HG03097 (cell line): ENCODE data around the gene C1orf185.
"Not testable (repeated sequence)": the region's sequence is repeated elsewhere in the genome, so short reads cannot be mapped to it uniquely, and the experiment has no call there.

Source experiments
- ATAC-seq: cut with Tn5 transposase; IDR thresholded peaks from one replicate; pipeline ENCODE4 v1.9.1; 2021; ENCODE audit not compliant: unreplicated experiment, low FRiP score

Gene C1orf185

DNA sequence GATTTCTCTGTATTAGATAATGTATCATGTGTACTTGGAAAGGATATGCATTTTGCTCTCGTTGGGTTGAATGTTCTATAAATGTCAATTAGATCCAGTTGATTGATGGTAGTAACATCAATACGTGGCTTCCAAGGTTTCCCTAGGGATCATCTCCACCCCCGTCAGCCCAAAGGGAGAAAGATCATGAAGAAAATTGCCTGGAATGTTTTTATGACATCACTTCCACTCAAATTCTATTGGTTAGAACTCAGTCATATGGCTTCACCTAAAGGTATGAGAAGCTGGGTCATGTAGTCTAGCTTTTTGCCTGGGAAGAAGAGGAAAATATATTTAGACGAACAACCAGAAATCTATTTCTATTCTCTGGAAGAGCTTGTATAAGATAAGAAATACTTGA is at the start of gene C1orf185:
TSS of gene C1orf185 (plus strand) at position 253 of the 400 bp plus-strand sequence. CDS start at position 259, 6 bp downstream.
- no peak for ATAC-seq

DNA sequence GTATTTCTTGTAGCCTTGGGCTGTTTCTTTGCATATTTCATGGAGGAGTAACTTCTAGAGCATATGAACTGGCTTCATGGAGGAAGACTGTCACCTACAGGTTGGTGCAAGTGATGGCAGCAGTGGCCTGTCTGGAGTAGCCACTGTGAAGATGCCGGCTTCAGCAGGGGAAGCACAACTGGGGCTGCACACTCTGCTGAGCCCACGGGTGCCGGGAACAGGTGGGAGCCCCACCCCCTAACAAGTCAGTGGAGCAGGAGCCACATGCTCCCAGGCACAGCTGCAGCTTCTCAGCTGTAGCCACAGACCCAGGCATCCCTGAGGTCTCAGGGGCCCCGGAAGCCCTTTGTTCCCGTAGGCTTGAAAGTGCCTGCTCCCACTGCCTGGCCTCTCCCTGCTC is 43.2 kb upstream of the C1orf185 start:
- no peak for ATAC-seq

DNA sequence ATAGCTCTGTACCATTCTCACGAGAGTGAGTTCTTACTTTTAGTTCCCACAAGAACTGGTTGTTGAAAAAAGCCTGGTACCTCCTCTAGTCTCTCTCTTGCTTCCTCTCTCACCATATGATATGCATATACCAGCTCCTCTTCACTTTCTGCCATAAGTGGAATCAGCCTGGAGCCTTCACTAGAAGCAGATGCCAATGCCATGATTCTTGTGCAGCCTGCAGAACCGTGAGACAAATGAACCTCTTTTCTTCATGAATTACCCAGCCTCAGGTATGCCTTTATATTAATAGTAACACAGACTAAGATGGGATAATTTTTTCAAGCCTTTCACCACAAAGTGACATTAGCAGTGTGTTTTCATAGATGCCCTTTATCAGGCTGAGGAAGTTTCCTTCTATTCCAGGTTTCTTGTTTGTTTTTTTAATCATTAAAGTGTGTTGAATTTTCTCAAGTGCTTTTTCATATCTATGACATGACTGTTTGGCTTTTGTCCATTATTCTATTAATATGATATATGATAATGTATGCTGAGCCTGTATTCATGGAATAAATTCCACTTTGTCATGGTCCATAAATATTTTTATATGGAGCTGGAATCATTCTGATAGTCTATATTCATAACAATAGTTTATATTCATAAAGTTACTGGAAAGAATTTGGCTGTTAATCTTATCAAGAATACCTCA is 40.7 kb upstream of the C1orf185 start:
- no peak for ATAC-seq

DNA sequence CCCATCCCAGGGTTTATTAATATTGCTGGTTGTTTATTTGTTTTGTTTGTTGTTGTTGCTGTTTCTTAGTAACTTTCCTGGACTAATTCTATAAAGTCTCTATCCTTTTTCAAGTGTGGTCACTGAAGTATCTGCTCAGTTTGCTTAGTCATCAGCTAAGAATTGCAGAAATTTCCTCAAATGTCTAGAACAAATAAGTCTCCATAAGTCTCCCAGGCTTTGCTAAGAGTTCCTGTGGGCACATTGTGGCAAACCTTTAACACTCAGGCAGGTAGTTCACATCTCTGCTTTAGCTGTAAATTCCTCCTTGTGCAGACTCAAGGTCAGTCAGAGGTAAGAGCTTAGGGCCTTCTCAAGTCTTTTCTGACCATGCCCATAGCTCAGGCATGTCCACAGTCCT is 38.9 kb upstream of the C1orf185 start:
- no peak for ATAC-seq

DNA sequence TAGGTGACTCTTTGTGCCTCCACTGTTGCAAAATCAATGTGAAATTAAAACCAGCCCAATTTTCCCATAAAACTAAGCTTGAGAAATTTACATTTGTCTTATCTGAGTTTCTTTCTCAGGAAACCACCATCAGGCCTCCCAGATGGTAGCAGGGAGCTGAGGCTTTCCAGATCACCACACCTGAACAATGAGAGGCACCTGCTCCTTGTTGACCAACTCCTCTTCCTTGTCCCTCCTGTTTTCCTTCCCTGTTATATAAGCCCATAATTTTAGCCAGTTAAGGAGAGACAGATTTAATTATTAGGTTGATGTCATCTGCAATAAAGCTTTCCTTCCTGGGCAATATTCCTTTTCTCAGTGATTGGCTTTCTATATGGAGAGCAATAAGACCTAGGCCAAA is 32.0 kb upstream of the C1orf185 start:
- ATAC-seq = no peak

DNA sequence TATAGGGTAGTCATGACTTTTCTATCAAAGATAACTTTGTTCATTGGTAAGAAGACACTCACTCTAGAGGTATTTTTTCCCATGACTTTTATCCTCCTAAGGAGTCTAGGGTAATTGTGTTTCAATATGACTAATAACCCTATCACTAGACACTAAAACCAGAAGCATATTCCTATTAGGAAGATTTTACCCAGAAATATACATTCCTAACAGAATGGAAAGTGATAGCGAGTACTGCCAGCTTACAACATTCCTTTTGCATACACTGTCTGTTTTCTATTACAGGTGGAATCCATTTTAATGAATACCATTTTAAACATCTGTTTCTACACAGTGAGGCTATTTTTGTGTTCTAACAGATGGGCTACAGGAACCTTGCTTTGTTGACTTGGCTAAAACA is 31.4 kb upstream of the C1orf185 start:
- ATAC-seq = no peak

DNA sequence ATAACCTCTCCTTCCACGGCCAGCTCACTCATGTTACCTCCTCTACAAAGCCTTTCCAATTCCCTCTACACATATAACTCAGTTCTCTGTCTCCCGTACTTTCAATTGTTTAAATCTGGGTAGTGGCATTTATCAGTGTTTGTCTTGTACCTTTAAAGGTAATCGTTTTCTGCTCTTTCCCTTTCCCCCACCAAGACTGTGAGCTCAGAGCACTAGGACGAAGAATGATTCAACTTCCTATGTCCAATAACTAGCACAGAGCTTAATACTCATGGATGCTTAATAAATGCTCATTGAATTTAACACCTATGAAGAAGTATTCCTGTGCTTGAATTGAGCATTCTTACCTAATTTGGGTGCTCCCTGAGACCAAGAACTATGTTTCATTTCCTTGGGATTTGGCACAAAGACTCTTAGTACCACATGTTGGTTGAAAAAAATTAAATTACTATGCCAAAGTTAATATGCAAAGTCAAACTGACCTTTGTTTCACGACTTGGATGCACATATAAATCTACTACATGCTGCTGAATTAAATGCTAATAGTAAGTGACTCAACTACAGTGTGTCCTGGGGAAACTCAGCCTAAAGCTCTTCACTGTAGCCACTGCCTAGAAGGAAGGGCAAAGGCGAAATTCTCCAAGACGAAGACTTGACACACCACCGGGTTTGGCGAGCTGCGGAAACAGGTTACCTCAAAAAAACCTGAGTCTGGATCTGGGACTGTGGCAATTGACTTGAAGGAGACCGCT is 30.6 kb upstream of the C1orf185 start:
- ATAC-seq = no peak

DNA sequence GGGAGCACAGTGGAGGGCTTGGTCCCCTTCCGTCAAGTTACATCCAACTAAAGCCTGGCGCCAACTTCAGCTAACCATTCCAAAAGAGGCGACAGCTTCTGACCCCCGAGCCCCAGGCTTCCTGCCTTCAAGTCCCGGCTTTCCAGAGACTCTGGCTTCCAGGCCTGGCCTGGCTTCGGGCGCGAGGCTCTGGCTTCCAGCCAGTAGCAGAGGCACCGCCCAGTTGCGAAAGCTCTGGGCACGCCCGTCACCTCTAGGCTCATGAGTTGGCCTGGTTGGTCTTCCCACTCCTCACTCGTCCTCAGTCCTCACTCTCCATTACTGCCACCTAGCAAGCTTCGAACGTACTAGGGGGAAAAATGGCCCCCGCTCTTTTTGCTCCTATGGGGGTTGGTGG is 30.0 kb upstream of the C1orf185 start:
- no peak for ATAC-seq

DNA sequence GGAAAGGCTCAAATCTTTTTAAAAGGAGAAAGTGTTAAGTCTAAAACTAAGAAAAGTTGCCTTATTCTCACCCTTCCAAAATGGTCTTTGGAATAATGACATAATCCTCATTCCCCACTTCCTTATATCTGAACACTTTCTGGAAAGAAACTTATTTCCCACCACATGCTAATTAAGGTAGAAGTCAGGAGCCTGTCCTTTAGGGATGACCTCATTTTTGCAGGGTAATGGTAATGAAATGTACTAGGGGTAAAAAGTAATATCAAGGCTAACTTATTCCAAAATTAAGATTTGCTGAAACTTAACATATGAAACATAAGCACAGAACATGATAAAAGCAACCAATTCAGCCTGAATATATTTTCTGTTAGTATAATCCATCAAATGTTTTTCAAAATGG is 29.4 kb upstream of the C1orf185 start:
- no peak for ATAC-seq

DNA sequence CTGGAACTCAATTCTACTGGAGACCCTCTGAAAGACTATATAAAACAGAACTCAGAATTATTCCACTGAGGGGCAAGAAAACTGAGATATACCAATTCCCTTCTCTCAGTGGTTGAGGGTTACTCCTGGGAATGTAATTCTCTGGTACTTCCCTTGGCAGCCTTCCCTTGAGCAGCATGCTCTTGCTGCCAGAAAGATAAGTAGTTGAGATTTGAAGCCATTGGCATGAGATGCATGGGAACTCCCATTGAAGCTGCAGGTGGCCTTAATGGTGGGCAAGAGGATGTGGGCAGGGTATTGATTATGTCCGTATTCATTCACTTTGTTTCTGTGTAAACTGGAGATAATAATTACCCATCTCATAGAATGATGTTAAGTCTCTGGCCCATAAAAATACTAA is 28.6 kb upstream of the C1orf185 start:
- no peak for ATAC-seq

DNA sequence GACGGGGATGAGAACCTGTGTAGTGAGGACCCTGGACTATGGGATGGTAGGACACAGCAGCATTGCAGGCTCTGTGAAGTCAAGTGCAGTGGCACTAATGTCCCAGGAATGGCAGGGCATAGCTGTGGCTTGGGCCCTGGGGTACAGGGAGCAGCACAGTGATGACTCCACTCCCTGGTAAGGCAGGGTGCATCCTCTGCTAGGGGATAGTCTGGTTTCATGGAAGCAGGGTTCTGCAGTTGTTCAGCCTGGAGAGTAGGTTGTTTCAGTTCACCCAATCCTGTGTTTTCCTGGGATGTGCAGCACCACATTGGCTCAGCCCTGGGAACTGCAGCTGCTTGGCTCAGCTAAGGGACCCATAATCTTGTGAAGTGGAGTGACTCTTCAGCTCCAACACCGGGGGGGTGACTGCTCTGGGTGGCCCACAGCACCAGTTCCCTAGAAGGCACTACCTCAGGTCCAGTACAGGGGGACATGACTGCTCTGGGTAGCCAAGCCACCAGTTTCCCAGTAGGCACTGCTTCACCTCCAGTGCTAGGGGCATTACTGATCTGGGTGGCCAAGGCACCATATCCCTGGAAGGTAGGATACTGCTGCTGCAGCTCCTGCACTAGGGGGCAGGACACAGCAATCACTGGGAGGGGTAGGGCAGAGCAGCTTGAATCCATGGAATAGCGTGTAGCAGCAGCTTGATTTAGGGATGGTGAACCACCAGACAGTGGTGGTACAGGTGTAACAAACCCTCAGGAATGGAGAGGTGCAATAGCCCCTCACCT is 15.3 kb upstream of the C1orf185 start:
- ATAC-seq = no peak

DNA sequence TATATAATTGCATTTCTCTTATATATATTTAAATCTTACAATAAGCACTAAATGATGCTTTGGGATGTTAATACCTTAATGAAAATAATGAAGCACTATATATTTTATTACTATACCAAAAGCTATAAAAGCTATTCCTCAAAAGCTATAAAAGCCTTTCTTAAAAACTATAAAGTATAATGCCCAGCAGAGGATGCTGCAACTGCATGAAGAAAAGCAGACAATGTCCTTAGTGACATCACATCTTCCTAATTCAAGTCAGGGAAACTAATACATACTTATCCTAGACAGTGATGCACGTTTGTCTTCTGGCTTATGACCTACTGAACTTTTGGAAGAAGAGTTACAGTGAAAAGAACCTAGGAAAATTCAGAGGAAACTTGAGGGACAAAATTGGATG is 13.6 kb upstream of the C1orf185 start:
- no peak for ATAC-seq

DNA sequence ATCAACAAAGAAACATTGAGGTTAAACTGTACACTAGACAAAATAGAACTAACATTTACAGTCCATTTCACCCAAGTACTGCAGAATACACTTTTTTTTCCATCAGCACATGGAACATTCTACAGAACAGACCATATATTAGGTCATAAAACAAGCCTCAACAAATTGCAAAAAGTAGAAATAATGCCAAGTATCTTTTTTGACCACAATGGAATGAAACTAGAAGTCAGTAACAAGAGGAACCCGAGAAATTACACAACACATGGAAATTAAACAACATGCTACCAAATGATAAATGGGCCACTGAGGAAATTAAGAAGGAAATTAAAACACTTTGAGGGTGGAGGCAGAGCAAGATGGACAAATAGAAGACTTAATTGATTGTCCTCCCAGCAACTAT is 8.4 kb upstream of the C1orf185 start:
- no peak for ATAC-seq

DNA sequence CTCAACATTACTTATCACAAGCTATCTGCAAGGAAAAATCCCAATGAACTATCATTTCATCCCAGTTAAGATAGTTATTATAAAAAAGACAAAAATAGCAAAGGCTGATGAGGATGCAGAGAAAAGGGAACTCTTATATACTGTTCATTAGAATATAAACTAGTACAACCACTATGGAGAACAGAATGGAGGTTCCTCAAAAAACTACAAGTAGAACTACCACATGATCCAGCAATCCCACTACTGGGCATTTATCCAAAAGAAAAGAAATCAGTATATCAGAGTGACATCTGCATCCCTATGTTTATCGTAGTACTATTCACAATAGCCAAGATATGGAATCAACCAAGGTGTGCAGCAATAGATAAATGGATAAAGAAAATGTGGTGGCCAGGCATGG is 4.9 kb upstream of the C1orf185 start:
- no peak for ATAC-seq

DNA sequence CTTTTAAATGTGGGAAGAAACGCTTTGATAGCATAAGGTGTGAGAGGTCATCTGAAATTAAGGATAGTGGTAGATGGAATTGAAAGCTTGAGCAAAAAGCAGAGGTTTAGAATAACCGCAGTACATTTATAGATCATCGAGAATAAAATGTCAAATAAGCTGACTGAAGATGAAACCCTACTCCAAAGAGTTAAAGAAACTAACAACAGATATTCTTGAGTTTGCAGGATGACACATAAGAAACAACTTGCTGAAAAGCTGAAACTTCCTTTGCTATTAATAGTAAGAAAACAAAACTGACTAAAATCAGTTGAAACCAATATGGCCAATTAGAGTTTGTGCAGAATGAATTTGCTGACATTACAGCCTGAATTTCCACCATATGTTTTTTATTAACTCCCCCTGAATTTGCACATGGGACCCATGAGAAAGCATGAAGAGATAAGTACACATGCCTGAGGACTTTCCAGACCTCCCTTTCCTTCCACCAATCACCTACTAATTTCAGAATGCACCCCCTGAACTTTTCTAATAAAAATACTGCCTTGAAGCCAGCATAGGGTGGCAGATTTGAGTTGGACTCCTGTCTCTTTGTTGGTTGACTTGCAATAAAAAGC is 1.7 kb upstream of the C1orf185 start:
- no peak for ATAC-seq

DNA sequence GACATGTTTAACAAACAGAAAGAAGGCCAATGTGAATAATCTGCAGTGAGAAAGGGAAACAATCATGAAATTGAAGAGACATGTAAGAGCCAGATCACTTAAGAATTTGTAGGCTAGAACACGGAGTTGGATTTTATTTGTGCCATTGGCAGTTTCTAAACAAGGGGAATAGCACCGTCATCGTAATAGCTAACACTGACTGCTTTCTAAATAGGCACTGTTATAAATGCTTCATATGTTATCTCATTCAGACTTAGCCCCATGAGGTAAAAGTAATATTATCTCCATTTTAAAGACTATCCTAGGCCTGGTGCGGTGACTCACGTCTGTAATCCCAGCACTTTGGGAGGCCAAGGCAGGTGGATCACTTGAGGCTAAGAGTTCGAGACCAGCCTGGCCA is 12.1 kb downstream of the C1orf185 start:
- no peak for ATAC-seq

DNA sequence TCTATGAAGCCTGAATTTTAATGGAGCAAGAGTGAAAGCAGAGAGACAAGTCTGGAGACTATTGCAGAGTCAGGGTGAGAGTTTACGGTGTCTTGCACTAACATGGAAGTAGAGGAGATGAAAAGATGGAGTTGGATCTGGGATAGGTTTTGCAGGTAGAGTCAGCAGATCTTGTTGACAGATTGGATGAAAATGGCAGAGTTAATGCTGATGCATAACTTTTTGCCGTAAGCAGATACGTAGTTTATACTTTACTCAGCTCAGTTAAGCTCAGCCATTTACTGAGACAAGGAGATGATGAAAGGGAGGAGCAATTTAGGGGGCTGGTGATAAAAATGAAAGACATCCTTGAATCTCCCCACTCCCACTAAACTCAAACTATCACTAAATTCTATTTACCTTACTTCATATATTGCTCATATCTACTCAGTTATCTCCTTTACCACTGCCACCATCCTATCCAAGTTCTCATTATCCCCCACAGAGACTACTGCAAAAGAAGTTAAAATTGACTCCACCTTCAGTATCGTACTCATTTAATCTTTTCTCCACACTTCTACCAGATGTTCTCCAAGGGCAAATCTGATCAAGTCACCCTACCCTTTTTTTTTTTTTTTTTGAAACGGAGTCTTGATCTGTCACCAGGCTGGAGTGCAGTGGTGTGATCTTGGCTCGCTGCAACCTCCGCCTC is 13.8 kb downstream of the C1orf185 start:
- no peak for ATAC-seq

DNA sequence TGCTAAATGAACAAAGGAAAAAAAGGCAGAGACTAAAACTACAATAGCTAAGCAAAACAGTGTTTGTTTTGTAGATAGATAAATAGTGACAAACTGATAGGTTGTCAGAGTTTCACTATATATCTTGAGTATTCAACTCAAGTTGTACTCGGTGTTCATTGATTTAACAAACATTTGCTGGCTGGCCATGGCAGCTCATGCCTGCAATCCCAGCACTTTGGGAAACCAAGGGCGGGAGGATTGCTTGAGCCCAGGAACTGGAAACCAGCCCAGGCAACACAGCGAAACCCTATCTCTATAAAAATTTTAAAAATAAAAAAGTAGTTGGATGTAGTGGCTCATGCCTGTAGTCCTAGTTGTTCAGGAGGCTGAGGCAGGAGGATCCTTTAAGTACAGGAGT is 17.3 kb downstream of the C1orf185 start:
- no peak for ATAC-seq

DNA sequence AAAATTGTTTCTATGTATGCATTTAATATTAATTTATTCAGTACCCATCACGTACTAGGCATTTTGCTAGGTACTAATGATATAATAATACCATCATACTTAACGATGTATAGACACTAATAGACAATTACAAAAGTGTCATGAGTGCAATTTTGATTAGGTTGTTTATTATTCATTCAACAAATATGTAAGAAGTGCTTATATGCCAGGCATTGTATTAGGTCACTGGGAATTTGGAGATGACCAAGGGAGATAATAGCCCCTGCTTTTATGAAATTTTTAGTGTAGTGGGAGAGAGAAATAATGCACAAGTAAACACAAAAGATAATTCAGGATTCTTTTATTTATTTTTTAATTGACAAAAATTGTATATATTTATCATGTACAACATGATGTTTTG is 18.6 kb downstream of the C1orf185 start:
- no peak for ATAC-seq

DNA sequence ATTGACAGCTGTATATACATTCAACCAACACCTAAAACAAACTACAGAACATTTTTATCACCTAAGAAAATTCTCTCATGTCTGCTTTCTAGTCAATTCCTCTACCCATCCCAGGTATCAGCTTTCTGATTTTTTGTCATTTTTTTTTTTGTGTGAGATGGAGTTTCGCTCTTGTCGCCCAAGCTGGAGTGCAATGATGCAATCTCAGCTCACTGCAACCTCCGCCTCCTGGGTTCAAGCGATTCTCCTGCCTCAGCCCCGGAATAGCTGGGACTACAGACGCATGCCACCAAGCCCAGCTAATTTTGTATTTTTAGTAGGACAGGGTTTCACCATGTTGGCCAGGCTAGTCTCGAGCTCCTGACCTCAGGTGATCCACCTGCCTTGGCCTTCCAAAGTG is 25.1 kb downstream of the C1orf185 start:
- ATAC-seq = not testable (repeated sequence)

DNA sequence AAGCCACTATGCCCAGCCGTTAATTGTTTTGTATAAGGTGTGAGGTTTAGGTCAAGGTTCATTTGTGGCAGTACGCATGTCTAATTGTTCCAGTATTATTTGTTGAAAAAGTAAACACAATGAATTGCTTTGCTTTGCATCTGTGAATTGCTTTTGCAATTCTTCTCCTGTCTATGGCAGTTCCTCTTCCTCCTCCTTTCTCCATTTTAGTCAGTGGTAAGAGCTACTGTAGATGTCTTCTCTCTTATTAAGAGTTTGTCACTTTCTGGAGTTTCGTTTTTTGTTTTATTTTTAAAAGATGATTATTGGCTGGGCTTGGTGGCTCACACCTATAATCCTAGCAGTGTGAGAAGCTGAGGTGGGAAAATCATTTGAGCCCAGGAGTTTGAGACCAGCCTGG is 29.2 kb downstream of the C1orf185 start:
- ATAC-seq = no peak
